ENCODE measurements around the gene LTBP2.

Gene LTBP2

DNA sequence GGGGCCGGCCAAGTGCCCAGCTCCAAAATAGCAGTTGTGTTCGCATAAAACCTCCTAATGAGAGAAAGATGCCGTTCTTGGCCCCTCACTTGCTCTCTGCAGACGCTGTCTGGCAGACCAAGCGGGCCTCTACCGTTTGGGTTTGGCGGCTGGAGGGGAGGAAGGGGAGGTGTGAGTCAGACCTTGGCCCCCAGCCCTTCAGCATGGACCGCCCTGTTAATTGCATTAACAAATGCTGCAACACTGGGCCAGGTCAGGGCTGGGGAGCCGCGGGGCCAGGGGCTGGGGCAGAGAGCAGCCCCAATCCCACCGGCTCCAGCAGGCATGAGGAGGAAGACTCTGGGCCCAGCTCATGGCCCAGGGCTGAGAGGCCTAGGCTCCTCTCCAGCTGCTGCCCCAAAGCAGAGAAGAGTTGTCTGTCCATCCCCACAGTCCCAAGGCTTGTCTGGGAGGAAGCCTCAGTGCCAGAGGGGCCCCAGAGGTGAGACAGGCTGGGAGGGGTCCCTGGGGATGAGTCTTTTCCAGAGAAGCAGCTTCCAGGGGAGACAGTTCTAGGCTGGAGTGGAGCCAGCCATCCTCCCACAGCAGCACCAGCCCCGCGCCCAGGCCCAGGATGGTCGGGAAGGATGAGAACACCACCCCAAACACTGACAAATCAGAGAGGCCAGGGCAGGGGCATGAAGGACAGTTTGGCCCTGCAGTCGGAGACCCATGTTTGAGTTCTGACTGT, 16.9 kb downstream of the LTBP2 start:
- H3K27me3 ChIP-seq (replicated peaks; ENCODE audit: control insufficient read depth, insufficient read depth, low read length): no peaks in the 10 kb centered on the region
- peaks cover 74% of the 10 kb centered on the region for H3K4me1 ChIP-seq (ENCODE audit: control insufficient read depth, insufficient read depth, low read length)
- peak overlapping the region; percentile 82 for H3K9ac ChIP-seq (ENCODE audit: low read length)
- peak overlapping the region; percentile 35 for H3K4me3 ChIP-seq (ENCODE audit: low read length)
- H3K36me3 ChIP-seq (ENCODE audit: control insufficient read depth, insufficient read depth, low read length, severe bottlenecking): no peaks in the 10 kb centered on the region
- peak; percentile 83 for DNase-seq (ENCODE audit: low read depth)
- no peaks in the 10 kb centered on the region for H3K9me3 ChIP-seq (ENCODE audit: control insufficient read depth, low read length)

DNA sequence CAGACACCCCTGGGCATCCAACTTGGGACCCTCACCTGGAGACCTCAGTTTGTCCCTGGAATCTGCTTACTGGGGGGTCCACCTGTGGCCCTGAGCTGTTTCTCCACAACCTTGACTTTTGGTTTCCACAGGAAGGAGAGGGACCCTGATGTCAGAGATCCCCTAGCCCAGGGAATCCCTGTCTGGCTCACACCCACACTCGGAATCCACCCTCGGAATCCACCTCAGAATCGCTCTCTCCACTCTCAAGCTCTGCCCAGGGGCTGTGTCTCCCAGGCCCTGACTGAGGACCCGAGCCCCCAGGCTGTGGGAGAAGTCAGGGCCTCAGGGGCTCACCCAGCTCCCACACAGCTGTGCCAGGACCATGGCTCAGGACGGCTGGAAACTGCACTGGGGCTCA, 17.4 kb downstream of the LTBP2 start:
- H3K9ac ChIP-seq (ENCODE audit: low read length): peak overlapping the region; percentile 82
- DNase-seq (ENCODE audit: low read depth): no peak
- peak overlapping the region; percentile 35 for H3K4me3 ChIP-seq (ENCODE audit: low read length)
- H3K27me3 ChIP-seq (replicated peaks; ENCODE audit: control insufficient read depth, insufficient read depth, low read length): no peaks in the 10 kb centered on the region
- H3K36me3 ChIP-seq (ENCODE audit: control insufficient read depth, insufficient read depth, low read length, severe bottlenecking): no peaks in the 10 kb centered on the region
- H3K4me1 ChIP-seq (ENCODE audit: control insufficient read depth, insufficient read depth, low read length): peaks cover 69% of the 10 kb centered on the region
- no peaks in the 10 kb centered on the region for H3K9me3 ChIP-seq (ENCODE audit: control insufficient read depth, low read length)

DNA sequence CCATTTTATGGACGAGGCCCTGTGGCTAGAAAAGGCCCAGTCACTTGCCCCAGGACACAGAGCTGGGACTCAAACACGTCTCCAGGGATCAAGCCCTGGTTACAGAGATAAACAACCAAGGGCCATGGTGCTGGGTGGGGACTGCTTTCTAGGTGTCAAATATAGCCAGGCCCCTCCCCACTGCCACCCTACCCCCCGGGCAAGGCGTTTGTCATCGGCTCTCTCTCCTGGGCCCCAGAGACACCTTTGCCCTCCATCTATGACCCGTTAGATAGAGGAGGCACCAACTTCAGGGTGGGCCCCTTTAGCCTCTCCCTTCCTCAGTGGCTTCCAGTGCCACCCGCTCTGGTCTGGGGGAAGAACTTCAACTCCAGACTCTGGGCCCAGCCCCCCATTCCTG, 18.0 kb downstream of the LTBP2 start:
- no peaks in the 10 kb centered on the region for H3K27me3 ChIP-seq (replicated peaks; ENCODE audit: control insufficient read depth, insufficient read depth, low read length)
- no peaks in the 10 kb centered on the region for H3K36me3 ChIP-seq (ENCODE audit: control insufficient read depth, insufficient read depth, low read length, severe bottlenecking)
- H3K9ac ChIP-seq (ENCODE audit: low read length): peak overlapping the region; percentile 82
- DNase-seq (ENCODE audit: low read depth): no peak
- peaks cover 64% of the 10 kb centered on the region for H3K4me1 ChIP-seq (ENCODE audit: control insufficient read depth, insufficient read depth, low read length)
- no peaks in the 10 kb centered on the region for H3K9me3 ChIP-seq (ENCODE audit: control insufficient read depth, low read length)
- H3K4me3 ChIP-seq (ENCODE audit: low read length): no peak overlapping the region

DNA sequence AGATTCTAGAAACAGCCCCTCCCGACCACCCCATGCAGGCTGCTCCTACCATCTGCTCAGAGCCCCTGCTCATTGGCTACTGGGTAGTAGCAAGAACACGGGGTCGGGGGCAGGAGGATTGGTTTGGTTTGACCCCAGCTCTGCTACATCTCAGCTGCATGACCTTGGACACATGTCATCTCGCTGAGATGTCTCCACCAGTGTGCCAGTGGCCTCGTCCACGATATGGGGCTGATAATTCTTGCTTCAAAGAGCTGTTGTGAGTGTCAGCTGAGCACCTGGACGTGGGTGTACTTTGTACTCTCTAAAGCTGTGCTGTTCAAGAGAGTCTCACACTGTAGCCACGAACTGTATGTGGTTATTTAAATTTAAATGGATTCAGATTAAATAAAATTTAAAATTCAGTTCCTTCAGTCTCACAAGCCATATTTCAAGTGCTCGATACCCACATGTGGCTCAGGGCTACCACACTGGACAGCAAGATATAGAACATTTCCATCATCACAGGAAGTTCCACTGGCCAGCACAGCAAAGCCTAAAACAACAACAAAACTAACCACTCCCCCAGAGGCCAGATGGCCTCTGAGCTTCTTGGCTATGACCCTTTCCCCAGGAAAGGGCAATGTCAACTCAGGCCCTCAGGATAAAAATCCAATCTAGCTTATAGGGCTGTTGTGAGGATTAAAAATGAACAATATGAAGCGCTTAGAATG, 18.6 kb downstream of the LTBP2 start:
- Histone ChIP-seq H3K9me3 (ENCODE audit: control insufficient read depth, low read length) (no peaks in the 10 kb centered on the region), H3K9ac (ENCODE audit: low read length) (peak overlapping the region; percentile 82), H3K36me3 (ENCODE audit: control insufficient read depth, insufficient read depth, low read length, severe bottlenecking) (no peaks in the 10 kb centered on the region), H3K4me1 (ENCODE audit: control insufficient read depth, insufficient read depth, low read length) (peaks cover 57% of the 10 kb centered on the region), H3K4me3 (ENCODE audit: low read length) (no peak overlapping the region), H3K27me3 (replicated peaks; ENCODE audit: control insufficient read depth, insufficient read depth, low read length) (no peaks in the 10 kb centered on the region)
- DNase-seq (ENCODE audit: low read depth): peak; percentile 31

DNA sequence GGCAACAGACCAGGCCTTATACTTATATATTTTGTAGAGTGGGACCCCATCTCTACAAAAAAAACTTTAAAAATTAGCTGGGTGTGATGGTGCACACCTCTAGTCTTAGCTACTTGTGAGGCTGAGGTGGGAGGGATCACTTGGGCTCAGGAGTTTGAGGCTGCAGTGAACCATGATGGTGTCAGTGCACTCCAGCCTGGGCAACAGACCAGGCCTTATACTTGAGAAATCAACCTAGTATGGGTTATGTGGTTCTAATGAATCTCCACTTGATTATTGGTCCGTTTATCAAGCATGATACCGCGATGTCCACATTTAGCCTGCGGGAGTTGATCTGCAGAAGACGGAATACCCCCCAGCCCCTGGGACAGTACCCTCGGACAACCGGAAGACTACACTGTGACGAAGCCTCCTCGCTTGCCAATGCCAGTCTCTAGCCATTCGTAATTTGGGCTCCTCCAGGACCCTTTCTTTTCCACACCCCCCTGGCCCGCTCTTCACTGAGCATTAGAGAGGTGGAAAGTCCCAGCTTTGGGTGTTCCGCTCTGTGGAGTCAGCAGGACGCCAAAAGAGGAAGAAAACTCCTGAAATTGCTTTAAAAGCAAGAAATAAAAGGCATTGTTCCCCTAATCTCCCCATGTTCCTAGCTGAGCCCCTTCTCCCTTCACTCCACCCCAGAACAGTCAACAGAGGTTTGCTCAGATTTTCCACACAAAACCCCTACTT, 19.4 kb downstream of the LTBP2 start:
- DNase-seq (ENCODE audit: low read depth): no peak
- Histone ChIP-seq H3K36me3 (ENCODE audit: control insufficient read depth, insufficient read depth, low read length, severe bottlenecking) (no peaks in the 10 kb centered on the region), H3K27me3 (replicated peaks; ENCODE audit: control insufficient read depth, insufficient read depth, low read length) (no peaks in the 10 kb centered on the region), H3K4me1 (ENCODE audit: control insufficient read depth, insufficient read depth, low read length) (peaks cover 56% of the 10 kb centered on the region), H3K4me3 (ENCODE audit: low read length) (no peak overlapping the region), H3K9me3 (ENCODE audit: control insufficient read depth, low read length) (no peaks in the 10 kb centered on the region), H3K9ac (ENCODE audit: low read length) (no peak overlapping the region)

DNA sequence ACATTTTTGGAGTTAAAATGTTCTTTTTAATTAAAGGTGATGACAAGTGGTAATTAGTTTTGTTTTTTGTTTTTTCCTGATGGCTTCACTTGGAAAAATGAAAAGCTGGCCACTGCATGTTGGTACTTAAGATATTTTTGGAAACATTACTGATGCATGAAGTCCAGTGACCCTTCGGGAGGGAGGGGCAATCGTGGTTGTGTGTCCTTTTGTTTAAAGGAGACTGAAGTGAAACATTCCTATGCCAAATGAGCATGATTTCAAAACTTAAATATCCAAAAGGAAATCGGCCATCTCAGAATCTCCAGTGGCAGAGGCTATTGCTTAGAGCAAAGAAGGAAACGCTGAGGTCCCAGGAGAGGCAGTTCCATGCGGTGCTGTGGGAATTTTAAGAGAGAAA, 20.1 kb downstream of the LTBP2 start:
- Histone ChIP-seq H3K4me3 (ENCODE audit: low read length) (no peak overlapping the region), H3K9me3 (ENCODE audit: control insufficient read depth, low read length) (no peaks in the 10 kb centered on the region), H3K4me1 (ENCODE audit: control insufficient read depth, insufficient read depth, low read length) (peaks cover 50% of the 10 kb centered on the region), H3K27me3 (replicated peaks; ENCODE audit: control insufficient read depth, insufficient read depth, low read length) (no peaks in the 10 kb centered on the region), H3K36me3 (ENCODE audit: control insufficient read depth, insufficient read depth, low read length, severe bottlenecking) (no peaks in the 10 kb centered on the region), H3K9ac (ENCODE audit: low read length) (peak overlapping the region; percentile 18)
- peak; percentile 58 for DNase-seq (ENCODE audit: low read depth)

DNA sequence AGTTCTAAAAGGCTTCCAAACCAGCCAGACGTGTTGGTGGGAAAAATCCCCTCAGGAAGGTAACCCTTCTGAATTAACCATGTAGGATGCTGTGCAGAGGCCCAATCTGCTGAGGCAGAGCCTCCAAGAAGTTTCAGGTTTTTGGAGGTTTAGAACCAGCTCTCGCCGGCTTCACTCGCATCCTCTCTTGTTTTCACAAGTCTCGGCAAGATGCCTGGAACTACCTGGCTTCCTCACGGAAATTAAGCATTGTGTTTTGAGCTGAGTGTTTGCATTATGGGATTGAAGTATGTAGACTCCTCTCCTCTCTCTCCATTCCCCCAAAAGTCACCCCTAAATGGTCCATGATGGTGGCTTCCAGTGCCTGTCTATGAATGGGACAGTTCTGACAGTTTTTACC, 20.6 kb downstream of the LTBP2 start:
- peak overlapping the region; percentile 18 for H3K9ac ChIP-seq (ENCODE audit: low read length)
- no peaks in the 10 kb centered on the region for H3K27me3 ChIP-seq (replicated peaks; ENCODE audit: control insufficient read depth, insufficient read depth, low read length)
- no peaks in the 10 kb centered on the region for H3K36me3 ChIP-seq (ENCODE audit: control insufficient read depth, insufficient read depth, low read length, severe bottlenecking)
- no peaks in the 10 kb centered on the region for H3K9me3 ChIP-seq (ENCODE audit: control insufficient read depth, low read length)
- peaks cover 46% of the 10 kb centered on the region for H3K4me1 ChIP-seq (ENCODE audit: control insufficient read depth, insufficient read depth, low read length)
- H3K4me3 ChIP-seq (ENCODE audit: low read length): no peak overlapping the region
- DNase-seq (ENCODE audit: low read depth): no peak

DNA sequence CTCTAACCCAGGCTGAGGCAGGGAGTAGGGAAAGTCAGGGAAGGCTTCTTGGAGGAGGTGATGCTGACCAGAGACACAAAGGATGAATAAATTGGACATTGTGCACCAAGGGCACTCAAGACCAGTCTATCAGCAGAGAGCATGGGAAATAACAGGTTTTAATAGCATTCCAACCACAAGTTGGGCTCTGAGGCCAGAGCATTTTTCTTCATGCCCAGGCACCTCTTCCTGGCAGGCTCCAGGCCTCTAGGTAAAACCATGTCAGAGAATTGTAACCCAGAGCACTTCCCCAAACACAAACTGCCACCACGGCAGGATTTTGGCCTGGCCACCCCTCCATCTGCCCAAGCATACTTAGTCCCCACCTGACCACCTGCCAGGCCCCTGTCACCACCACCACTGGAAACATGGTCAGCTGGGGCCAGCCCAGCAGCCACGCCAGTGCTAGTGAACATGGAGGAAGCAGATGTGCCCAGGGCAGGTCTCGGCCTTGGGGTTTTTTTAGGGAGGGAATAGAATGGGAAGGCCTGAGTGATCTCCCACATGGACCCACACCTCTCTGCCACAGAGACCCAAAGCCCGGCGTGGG, 22.7 kb downstream of the LTBP2 start:
- no peak overlapping the region for H3K9ac ChIP-seq (ENCODE audit: low read length)
- H3K27me3 ChIP-seq (replicated peaks; ENCODE audit: control insufficient read depth, insufficient read depth, low read length): no peaks in the 10 kb centered on the region
- peaks cover 42% of the 10 kb centered on the region for H3K4me1 ChIP-seq (ENCODE audit: control insufficient read depth, insufficient read depth, low read length)
- no peaks in the 10 kb centered on the region for H3K9me3 ChIP-seq (ENCODE audit: control insufficient read depth, low read length)
- no peak for DNase-seq (ENCODE audit: low read depth)
- peaks cover 8% of the 10 kb centered on the region for H3K36me3 ChIP-seq (ENCODE audit: control insufficient read depth, insufficient read depth, low read length, severe bottlenecking)
- H3K4me3 ChIP-seq (ENCODE audit: low read length): no peak overlapping the region

DNA sequence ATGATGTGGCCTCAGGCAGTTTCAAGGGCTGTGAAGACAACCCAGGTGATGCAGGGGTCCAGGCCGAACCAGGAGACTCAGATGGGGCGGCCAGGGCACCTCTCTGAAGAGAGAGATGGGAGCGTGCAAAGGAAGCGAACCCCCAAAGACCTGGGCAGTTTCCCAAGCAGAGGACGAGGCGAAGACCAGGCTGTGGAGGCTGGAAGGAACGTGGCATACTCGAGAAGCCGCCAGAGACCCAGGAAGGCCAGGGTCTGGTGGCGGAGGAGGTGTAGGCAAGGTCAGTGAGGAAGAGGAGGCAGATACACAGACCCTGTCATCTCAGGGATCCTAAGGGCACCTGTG, 24.7 kb downstream of the LTBP2 start:
- DNase-seq (ENCODE audit: low read depth): no peak
- Histone ChIP-seq H3K4me1 (ENCODE audit: control insufficient read depth, insufficient read depth, low read length) (peaks cover 41% of the 10 kb centered on the region), H3K4me3 (ENCODE audit: low read length) (no peak overlapping the region), H3K9ac (ENCODE audit: low read length) (no peak overlapping the region), H3K9me3 (ENCODE audit: control insufficient read depth, low read length) (no peaks in the 10 kb centered on the region), H3K36me3 (ENCODE audit: control insufficient read depth, insufficient read depth, low read length, severe bottlenecking) (peaks cover 8% of the 10 kb centered on the region), H3K27me3 (replicated peaks; ENCODE audit: control insufficient read depth, insufficient read depth, low read length) (no peaks in the 10 kb centered on the region)

DNA sequence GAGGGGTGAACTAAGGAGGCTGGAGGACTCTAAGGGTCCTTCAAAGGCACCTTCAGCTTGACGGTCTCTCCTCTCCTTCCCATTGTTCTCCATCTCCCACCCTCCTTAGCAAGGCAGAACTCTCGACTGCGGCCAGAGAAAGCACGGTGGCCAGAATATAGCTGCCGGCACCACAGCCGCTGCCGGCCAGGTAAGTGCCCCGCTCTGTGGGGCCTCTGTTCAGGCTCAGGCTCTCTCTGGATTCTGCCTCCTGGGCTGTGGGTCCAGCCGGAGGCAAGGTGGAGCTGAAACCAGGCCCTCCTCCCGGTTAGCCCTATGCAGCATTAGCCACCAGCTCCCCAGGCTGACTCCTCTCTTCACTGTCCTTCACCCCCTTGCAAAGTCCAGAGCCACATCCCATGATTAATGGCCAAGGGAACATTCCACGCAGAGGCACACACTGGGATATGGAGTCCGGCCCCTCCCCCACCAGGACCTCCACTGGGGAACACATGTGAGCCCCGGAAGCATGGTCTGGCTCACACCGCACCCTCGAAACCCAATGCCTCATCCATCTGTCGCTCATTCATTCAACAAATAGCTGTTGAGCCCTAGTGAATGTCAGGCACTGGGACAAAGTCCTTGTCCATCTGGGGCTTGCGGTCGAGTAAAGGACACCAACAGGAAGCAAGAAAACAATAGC, 25.2 kb downstream of the LTBP2 start:
- no peaks in the 10 kb centered on the region for H3K27me3 ChIP-seq (replicated peaks; ENCODE audit: control insufficient read depth, insufficient read depth, low read length)
- H3K9me3 ChIP-seq (ENCODE audit: control insufficient read depth, low read length): no peaks in the 10 kb centered on the region
- H3K9ac ChIP-seq (ENCODE audit: low read length): no peak overlapping the region
- H3K36me3 ChIP-seq (ENCODE audit: control insufficient read depth, insufficient read depth, low read length, severe bottlenecking): peaks cover 8% of the 10 kb centered on the region
- no peak overlapping the region for H3K4me3 ChIP-seq (ENCODE audit: low read length)
- no peak for DNase-seq (ENCODE audit: low read depth)
- H3K4me1 ChIP-seq (ENCODE audit: control insufficient read depth, insufficient read depth, low read length): peaks cover 36% of the 10 kb centered on the region
